Measurements from ENCODE around the gene SDC3.

The SDC3 gene

DNA sequence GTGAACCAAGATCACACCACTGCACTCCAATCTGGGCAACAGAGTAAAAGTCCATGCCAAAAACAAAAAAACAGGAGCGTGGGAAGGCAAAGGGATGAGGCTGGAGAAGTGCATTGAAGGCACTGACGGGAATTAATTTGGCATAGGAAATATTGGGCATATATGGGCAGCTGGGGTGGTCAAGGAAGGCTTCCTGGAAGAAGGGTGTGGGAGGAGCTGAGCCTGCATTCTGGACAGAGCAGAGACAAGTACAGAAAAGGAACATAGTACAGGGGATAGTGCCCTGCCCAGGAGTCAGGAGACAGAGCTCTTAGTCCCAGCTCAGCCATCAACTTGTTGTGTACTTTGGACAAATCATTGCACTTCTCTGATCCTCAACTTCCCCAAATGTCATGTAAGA lies 11.7 kb downstream of the SDC3 start:
- in situ Hi-C loops (cut with HindIII; ENCODE audit: low sequenced_read_pairs): no loop called here
- no peak for TF ChIP-seq CTCF (IDR thresholded peaks at IDR 0.05; ENCODE audit: low read depth, low read length)
- H3K4me3 ChIP-seq (ENCODE audit: low read depth, low read length): no peak overlapping the region
- no peak for DNase-seq (ENCODE audit: low read depth, low spot score)

GRCh38 chr1:30895944-30896660 lies 12.5 kb downstream of the SDC3 start:
- H3K4me3 ChIP-seq (ENCODE audit: low read depth, low read length): no peak overlapping the region
- in situ Hi-C loops (cut with HindIII; ENCODE audit: low sequenced_read_pairs): no loop called here
- no peak for TF ChIP-seq CTCF (IDR thresholded peaks at IDR 0.05; ENCODE audit: low read depth, low read length)
- DNase-seq (ENCODE audit: low read depth, low spot score): no peak

DNA sequence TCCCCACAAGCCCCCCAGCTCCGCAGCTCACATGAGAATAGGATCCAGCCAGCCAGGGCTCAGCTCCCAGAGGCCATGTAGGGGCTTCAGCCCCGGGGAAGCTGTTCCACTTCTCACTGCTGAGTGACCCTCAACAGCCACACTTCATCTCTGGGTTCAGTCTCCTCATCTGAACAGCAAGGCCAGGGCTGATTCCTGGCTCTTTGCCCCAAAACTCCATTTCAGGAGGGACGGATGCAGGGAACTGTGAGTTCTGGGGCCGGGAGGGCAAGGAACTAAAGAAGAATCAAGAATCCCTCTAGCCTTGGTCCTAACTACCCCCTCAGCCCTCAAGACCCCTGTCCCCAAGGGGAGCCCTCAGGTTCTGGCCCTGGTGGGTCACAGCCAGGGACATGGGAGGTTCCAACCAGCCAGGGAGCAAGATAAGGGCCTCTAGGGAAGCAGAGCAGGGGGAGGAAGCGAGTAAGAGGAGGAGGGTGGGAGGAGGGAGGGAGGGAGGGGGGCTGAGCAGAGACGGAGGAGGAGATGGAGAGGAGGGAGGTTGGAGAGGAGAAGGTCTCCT lies 13.1 kb downstream of the SDC3 start:
- in situ Hi-C loops (cut with HindIII; ENCODE audit: low sequenced_read_pairs): no loop called here
- no peak overlapping the region for H3K4me3 ChIP-seq (ENCODE audit: low read depth, low read length)
- DNase-seq (ENCODE audit: low read depth, low spot score): no peak
- no peak for TF ChIP-seq CTCF (IDR thresholded peaks at IDR 0.05; ENCODE audit: low read depth, low read length)

- no peak for DNase-seq (ENCODE audit: low read depth, low spot score)
- in situ Hi-C loops (cut with HindIII; ENCODE audit: low sequenced_read_pairs): no loop called here
- no peak overlapping the region for H3K4me3 ChIP-seq (ENCODE audit: low read depth, low read length)
- TF ChIP-seq CTCF (IDR thresholded peaks at IDR 0.05; ENCODE audit: low read depth, low read length): no peak
Measured at GRCh38 chr1:30894508-30894973, 14.0 kb downstream of the SDC3 start.

GRCh38 chr1:30893776-30894507 lies 14.6 kb downstream of the SDC3 start:
- TF ChIP-seq CTCF (IDR thresholded peaks at IDR 0.05; ENCODE audit: low read depth, low read length): no peak
- in situ Hi-C loops (cut with HindIII; ENCODE audit: low sequenced_read_pairs): no loop called here
- no peak for DNase-seq (ENCODE audit: low read depth, low spot score)
- no peak overlapping the region for H3K4me3 ChIP-seq (ENCODE audit: low read depth, low read length)

DNA sequence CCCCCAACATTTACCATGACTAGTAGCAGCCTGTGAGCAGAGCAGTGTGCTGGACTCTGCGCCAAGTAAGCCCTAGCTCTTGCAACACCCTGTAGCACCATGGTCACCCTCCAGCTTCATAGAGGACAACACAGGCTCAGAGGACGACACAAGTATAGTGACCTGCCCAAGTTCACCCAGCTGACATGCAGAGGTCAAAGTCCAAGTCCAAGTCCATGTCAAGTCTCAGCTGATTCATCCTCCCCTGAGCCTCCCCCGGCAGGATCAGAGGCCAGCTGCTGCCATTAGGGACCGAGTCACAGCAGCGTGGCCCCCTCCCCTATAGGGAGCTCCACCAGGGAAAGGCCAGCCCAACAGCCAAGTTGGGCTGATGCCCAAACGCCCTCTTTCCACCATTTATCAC lies 15.9 kb downstream of the SDC3 start:
- in situ Hi-C loops (cut with HindIII; ENCODE audit: low sequenced_read_pairs): no loop called here
- H3K4me3 ChIP-seq (ENCODE audit: low read depth, low read length): no peak overlapping the region
- no peak for DNase-seq (ENCODE audit: low read depth, low spot score)
- no peak for TF ChIP-seq CTCF (IDR thresholded peaks at IDR 0.05; ENCODE audit: low read depth, low read length)
